ENCODE results near the gene FOXO3.

The FOXO3 gene

DNA sequence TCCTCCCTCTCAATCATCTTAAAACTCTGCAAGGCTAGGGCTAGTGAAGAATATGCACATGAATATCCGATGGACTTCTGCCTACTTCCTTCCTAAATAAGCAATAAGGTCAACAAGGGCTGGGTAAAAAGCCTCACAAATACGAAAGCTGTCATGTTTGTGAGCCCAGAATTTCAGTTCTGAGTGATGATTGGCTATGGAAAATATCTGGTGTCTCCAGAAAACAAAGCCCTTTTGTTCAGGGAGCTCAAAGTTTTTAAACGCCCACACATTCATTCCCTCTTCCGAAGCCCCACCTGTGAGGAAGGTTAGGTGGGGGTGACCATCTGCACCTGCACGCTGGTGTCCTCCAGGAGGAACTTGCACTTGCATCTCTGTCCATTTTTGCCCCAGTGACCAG is 160.6 kb downstream of the FOXO3 start:
- no peak for DNase-seq (ENCODE audit: low spot score)
- H3K27ac ChIP-seq: no peak overlapping the region
- ChIA-PET CTCF (no interaction called here), POLR2A (ENCODE audit: low non-redundant PET) (no interaction called here)
- TF ChIP-seq, protein P1, sequence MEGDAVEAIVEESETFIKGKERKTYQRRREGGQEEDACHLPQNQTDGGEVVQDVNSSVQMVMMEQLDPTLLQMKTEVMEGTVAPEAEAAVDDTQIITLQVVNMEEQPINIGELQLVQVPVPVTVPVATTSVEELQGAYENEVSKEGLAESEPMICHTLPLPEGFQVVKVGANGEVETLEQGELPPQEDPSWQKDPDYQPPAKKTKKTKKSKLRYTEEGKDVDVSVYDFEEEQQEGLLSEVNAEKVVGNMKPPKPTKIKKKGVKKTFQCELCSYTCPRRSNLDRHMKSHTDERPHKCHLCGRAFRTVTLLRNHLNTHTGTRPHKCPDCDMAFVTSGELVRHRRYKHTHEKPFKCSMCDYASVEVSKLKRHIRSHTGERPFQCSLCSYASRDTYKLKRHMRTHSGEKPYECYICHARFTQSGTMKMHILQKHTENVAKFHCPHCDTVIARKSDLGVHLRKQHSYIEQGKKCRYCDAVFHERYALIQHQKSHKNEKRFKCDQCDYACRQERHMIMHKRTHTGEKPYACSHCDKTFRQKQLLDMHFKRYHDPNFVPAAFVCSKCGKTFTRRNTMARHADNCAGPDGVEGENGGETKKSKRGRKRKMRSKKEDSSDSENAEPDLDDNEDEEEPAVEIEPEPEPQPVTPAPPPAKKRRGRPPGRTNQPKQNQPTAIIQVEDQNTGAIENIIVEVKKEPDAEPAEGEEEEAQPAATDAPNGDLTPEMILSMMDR (conservative IDR thresholded peaks at IDR 0.05; ENCODE audit: low read depth): no peak

DNA sequence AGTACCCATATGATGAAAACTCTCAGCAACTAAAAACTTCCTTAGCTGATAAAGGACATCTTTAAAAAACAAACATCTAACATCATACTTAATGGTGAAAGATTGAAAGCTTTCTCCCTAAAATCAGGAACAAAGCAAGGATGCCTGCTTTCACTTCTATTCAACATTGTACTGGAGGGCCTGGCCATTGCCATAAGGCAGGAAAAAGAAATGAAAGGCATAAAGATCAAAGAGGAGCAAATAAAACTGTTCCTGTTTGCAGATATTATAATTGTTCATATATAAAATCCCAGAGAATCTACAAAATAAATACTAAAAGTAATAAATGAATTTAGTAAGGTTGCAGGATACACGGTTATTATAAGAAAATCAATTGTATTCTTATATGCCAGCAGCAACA is 162.9 kb downstream of the FOXO3 start:
- no peak overlapping the region for H3K27ac ChIP-seq
- CTCF ChIA-PET: interaction anchor here (0.6 kb wide), 1 partner anchor 726 kb away, joined by 7 read pairs; no protein-coding TSS in a partner anchor
- POLR2A ChIA-PET (ENCODE audit: low non-redundant PET): no interaction called here
- TF ChIP-seq, protein P1 (conservative IDR thresholded peaks at IDR 0.05; ENCODE audit: low read depth): no peak
- no peak for DNase-seq (ENCODE audit: low spot score)

DNA sequence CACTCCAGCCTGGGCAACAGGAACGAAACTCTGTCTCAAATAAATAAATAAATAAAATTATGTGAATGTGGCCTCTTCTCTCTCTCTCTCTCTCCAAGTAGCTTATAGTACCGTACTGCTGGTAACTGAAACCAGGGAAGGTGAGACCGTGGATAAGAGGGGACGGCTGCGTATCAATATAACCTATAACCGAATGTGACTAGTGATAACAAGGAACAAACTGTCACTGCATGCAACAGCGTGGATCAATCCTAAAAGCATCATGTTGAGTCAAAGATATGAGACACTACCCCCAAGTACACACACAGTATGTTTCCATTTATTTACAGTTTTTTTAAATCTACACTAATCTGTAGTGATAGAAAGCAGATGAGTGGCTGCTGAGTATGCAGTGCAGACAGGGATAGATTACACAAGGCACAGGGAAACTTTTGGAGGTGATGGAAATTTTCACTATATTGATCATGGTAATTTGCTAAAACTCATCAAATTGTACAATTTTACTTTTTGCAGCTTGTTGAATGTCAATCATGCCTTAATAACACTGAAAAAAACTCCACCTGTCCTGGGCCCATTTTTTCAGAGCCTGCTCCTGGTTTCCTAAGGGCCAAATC is 166.1 kb downstream of the FOXO3 start:
- DNase-seq (ENCODE audit: low spot score): no peak
- ChIA-PET CTCF (no interaction called here), POLR2A (ENCODE audit: low non-redundant PET) (no interaction called here)
- TF ChIP-seq, protein P1 (conservative IDR thresholded peaks at IDR 0.05; ENCODE audit: low read depth): no peak
- no peak overlapping the region for H3K27ac ChIP-seq

DNA sequence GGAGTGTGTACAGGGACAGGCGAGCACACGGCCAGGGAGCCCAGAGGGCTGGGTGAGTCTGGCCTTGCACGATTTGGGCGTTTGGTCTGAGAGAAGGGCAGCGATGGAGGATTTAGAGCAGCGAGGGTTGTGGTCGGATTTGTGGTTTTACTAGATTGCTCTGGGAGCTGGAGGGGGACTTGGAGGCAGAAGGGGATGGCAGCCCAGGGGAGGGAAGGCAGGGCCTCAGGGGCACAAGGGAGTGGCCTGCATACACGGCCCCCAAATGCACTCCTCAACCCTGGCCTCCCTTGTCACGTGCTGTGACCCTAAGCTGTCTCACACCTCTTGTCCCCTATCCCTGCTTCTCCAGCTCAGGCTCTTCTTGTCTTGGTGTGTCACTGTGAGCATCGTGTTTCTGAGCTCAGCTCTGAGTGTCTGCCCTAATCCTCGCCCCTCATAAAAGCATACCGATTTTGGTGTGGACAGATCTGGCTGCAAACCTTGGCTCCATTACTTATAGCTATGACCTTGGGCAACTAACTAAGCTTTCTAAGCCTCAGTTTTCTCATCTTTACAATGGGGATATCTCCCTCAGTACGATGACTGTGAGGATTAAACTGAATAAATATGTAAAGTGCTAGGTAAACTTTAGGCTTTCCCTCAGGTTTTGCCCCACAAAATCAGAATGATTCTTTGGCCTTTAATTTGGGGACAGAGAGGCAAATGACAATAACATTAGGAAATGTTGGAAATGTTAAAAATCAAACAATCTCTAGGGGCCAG is 167.4 kb downstream of the FOXO3 start:
- POLR2A ChIA-PET (ENCODE audit: low non-redundant PET): no interaction called here
- CTCF ChIA-PET: no interaction called here
- no peak overlapping the region for H3K27ac ChIP-seq
- TF ChIP-seq, protein P1 (conservative IDR thresholded peaks at IDR 0.05; ENCODE audit: low read depth): no peak
- DNase-seq (ENCODE audit: low spot score): no peak

DNA sequence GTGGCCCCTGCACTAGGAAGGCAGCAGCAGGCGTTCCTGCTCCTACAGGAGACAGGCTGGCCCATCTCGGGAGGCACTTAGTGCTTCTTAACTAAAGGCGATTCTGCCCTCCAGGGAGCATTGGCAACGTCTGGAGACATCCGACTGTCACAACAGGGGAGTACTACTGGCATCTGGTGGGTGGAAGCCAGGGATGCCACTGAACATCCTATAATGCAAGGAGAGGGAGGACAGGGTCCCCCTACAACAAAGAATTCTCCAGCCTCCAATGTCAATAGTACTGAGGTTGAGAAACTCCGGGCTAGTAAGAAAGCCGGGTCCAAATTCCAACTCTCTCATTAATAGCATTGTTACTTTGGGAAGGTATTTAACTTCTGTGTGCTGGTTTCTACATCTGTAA is 168.1 kb downstream of the FOXO3 start:
- ChIA-PET POLR2A (ENCODE audit: low non-redundant PET) (no interaction called here), CTCF (no interaction called here)
- DNase-seq (ENCODE audit: low spot score): no peak
- no peak overlapping the region for H3K27ac ChIP-seq
- TF ChIP-seq, protein P1 (conservative IDR thresholded peaks at IDR 0.05; ENCODE audit: low read depth): no peak

DNA sequence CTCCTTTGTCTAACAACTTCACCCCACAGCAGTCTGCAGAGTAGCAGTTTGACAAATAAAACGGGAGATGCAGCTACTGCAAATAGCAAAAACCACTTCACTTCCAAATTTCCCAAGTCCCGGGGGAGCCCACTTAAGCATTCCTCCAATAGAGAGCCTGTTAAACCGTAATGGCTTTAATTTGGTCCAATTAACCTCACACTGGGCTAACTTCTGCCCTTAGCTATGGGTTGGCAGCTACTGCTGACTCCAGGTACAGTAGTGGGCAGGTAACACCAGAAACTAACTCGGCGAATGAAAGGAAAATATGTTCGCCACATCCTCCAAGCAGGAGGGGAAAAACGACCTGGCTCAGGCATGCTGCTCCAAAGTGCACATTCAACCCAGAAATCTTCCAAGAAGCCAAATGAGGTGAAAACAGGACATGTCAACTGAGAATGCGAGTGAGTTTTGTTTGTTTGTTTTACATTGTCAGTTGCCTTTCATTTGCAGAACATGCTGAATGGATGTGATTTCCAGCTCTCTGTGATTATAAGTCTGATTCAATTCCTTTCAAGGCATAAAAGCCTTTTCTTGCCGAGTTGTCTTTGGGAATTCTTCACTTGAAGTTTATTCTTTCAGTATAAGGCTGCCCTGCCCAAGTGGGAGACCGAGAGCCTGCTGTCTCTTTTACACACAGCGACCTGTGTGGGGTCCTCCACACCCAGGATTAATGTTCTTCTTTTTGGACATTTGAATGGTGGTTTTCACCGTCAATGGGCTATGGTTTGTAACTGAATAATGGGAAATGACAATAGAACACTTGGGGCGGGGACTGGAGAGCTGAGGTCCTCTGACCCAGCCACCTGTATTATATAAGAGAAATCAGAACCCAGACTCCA is 170.2 kb downstream of the FOXO3 start:
- H3K27ac ChIP-seq: no peak overlapping the region
- CTCF ChIA-PET: interaction anchor here (0.6 to 0.7 kb wide), 2 partner anchors 13 to 105 kb away, joined by 4 to 5 read pairs; no protein-coding TSS in a partner anchor
- no peak for DNase-seq (ENCODE audit: low spot score)
- POLR2A ChIA-PET (ENCODE audit: low non-redundant PET): no interaction called here
- TF ChIP-seq, protein P1 (conservative IDR thresholded peaks at IDR 0.05; ENCODE audit: low read depth): no peak
